GM12872 (cell line): ENCODE results near the gene PEX14.

Experiments used
- CTCF ChIP-seq: IDR thresholded peaks from 3 replicates; pipeline ENCODE4 v1.5.1; 2011; ENCODE audit warnings: low read depth, mild to moderate bottlenecking, low read length, moderate library complexity; ENCODE audit not compliant: insufficient read depth

PEX14 gene

GRCh38 chr1:10564063-10564462, 89.3 kb downstream of the PEX14 start:
- no peak for TF ChIP-seq CTCF

- no peak for TF ChIP-seq CTCF
Measured at GRCh38 chr1:10569531-10569930, 94.8 kb downstream of the PEX14 start.

GRCh38 chr1:10575616-10576015, 100.9 kb downstream of the PEX14 start:
- TF ChIP-seq CTCF, result no peak

GRCh38 chr1:10578070-10578469, 103.3 kb downstream of the PEX14 start:
- TF ChIP-seq CTCF, result no peak

GRCh38 chr1:10583641-10584040, 108.9 kb downstream of the PEX14 start:
- no peak for TF ChIP-seq CTCF

- TF ChIP-seq CTCF, result no peak
Measured at GRCh38 chr1:10585242-10585641, 110.5 kb downstream of the PEX14 start.

- TF ChIP-seq CTCF, result no peak
Measured at GRCh38 chr1:10586125-10586524, 111.4 kb downstream of the PEX14 start.

GRCh38 chr1:10588640-10589039, 113.9 kb downstream of the PEX14 start:
- no peak for TF ChIP-seq CTCF
